ENCODE measurements around the gene LRATD1. TPM values are rescaled to one million over a fixed set of nuclear protein-coding genes. Genes with fewer than 3 reads are reported as not detected.
"Not testable (repeated sequence)": the region's sequence is repeated elsewhere in the genome, so short reads cannot be mapped to it uniquely, and the experiment has no call there.

The LRATD1 gene
- total RNA-seq, 1 experiment from 2014 or later, result not detected

DNA sequence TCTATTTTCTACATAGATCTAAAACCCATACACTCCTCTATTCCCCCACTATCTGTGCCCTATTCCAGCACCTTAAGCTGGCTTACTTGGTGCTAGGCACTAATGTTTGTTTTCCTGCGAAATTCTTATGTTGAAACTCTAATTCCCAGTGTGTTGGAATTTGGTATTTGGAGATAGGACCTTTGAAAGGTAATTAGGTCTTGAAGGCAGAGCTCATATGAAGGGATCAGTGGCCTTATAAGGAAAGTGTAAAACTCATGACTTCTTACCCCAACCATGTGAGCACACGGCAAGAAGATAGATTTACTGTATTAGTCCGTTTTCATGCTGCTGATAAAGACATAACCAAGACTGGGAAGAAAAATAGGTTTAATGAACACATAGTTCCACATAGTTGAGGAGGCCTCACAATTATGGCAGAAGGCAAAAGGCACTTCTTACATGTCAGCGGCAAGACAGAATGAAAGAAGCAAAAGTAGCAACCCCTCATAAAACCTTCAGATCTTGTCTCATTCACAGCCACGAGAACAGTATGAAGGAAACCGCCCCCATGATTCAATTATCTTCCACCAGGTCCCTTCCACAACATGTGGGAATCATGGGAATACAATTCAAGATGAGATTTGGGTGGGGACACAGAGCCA lies 10.5 kb upstream of the LRATD1 start:
- no TSS peak for BruUV-seq (replicated peaks)
- ChIA-PET CTCF (no interaction called here), POLR2A (ENCODE audit: low non-redundant PET) (no interaction called here)
- TF ChIP-seq, protein P1, sequence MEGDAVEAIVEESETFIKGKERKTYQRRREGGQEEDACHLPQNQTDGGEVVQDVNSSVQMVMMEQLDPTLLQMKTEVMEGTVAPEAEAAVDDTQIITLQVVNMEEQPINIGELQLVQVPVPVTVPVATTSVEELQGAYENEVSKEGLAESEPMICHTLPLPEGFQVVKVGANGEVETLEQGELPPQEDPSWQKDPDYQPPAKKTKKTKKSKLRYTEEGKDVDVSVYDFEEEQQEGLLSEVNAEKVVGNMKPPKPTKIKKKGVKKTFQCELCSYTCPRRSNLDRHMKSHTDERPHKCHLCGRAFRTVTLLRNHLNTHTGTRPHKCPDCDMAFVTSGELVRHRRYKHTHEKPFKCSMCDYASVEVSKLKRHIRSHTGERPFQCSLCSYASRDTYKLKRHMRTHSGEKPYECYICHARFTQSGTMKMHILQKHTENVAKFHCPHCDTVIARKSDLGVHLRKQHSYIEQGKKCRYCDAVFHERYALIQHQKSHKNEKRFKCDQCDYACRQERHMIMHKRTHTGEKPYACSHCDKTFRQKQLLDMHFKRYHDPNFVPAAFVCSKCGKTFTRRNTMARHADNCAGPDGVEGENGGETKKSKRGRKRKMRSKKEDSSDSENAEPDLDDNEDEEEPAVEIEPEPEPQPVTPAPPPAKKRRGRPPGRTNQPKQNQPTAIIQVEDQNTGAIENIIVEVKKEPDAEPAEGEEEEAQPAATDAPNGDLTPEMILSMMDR (conservative IDR thresholded peaks at IDR 0.05; ENCODE audit: low read depth, low read length), result no peak
- no peak for TF ChIP-seq EZH2 (IDR thresholded peaks at IDR 0.05; ENCODE audit: borderline replicate concordance, low read depth, low read length, poor library complexity, severe bottlenecking)
- H3K9me3 ChIP-seq (ENCODE audit: low read depth, low read length, poor library complexity, severe bottlenecking), result no peaks in the 10 kb centered on the region
- no peak overlapping the region for H3K4me3 ChIP-seq (ENCODE audit: low read depth, low read length, poor library complexity, severe bottlenecking)
- H3K36me3 ChIP-seq (ENCODE audit: insufficient read depth, low read length, poor library complexity, severe bottlenecking), result no peaks in the 10 kb centered on the region
- no peak overlapping the region for H3K27ac ChIP-seq (ENCODE audit: low read depth, low read length, poor library complexity, severe bottlenecking)
- H3K4me1 ChIP-seq (ENCODE audit: insufficient read depth, low read length, poor library complexity, severe bottlenecking), result no peaks in the 10 kb centered on the region
- intact Hi-C loops (cut with micrococcal nuclease; ENCODE audit: unreplicated experiment), result no loop called here
- H3K27me3 ChIP-seq (replicated peaks; ENCODE audit: insufficient read depth, low read depth, low read length, poor library complexity), result peaks cover 10% of the 10 kb centered on the region
- DNase-seq (ENCODE audit: low spot score), result no peak

DNA sequence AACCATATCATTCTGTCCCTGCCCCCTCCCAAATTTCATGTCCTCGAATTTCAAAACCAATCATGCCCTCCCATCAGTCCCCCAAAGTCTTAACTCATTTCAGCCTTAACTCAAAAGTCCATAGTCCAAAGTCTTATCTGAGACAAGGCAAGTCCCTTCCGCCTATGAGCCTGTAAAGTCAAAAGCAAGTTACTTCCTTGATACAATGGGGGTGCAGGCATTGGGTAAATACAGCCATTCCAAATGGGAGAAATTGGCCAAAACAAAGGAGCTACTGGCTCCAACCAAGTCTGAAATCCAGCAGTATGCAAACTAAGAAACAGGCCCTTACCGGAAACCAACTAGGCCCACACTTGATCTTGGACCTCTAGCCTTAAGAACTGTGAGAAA lies 10.0 kb upstream of the LRATD1 start:
- H3K4me3 ChIP-seq (ENCODE audit: low read depth, low read length, poor library complexity, severe bottlenecking); BruUV-seq (replicated peaks); CTCF ChIA-PET; H3K4me1 ChIP-seq (ENCODE audit: insufficient read depth, low read length, poor library complexity, severe bottlenecking); H3K27me3 ChIP-seq (replicated peaks; ENCODE audit: insufficient read depth, low read depth, low read length, poor library complexity); H3K36me3 ChIP-seq (ENCODE audit: insufficient read depth, low read length, poor library complexity, severe bottlenecking); H3K9me3 ChIP-seq (ENCODE audit: low read depth, low read length, poor library complexity, severe bottlenecking); POLR2A ChIA-PET (ENCODE audit: low non-redundant PET); intact Hi-C loops (cut with micrococcal nuclease; ENCODE audit: unreplicated experiment); DNase-seq (ENCODE audit: low spot score); H3K27ac ChIP-seq (ENCODE audit: low read depth, low read length, poor library complexity, severe bottlenecking): not testable (repeated sequence)

DNA sequence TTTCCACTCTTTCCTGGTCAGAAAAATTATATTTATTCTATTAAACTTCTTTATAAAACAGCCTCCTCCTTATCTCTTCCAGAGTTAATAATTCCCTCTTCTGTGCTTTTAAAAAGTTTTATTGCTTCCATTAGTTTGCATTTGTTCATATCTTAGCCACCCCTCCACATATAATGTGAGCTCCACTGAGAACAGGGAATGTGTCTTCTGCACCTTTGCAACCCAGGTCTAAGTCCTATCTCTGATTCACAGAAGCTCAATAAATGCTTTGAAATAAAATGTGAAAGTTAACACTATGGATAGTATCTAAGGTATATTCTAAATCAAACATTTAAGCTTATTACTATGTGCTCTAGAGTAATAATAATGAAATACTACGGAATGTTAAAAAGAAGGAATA lies 9.3 kb upstream of the LRATD1 start:
- TF ChIP-seq EZH2 (IDR thresholded peaks at IDR 0.05; ENCODE audit: borderline replicate concordance, low read depth, low read length, poor library complexity, severe bottlenecking), result no peak
- TF ChIP-seq, protein P1 (conservative IDR thresholded peaks at IDR 0.05; ENCODE audit: low read depth, low read length), result no peak
- Histone ChIP-seq H3K36me3 (ENCODE audit: insufficient read depth, low read length, poor library complexity, severe bottlenecking) (no peaks in the 10 kb centered on the region), H3K27ac (ENCODE audit: low read depth, low read length, poor library complexity, severe bottlenecking) (no peak overlapping the region), H3K4me1 (ENCODE audit: insufficient read depth, low read length, poor library complexity, severe bottlenecking) (no peaks in the 10 kb centered on the region), H3K4me3 (ENCODE audit: low read depth, low read length, poor library complexity, severe bottlenecking) (no peak overlapping the region), H3K9me3 (ENCODE audit: low read depth, low read length, poor library complexity, severe bottlenecking) (no peaks in the 10 kb centered on the region), H3K27me3 (replicated peaks; ENCODE audit: insufficient read depth, low read depth, low read length, poor library complexity) (peaks cover 13% of the 10 kb centered on the region)
- intact Hi-C loops (cut with micrococcal nuclease; ENCODE audit: unreplicated experiment), result no loop called here
- CTCF ChIA-PET, result no interaction called here
- POLR2A ChIA-PET (ENCODE audit: low non-redundant PET), result no interaction called here
- BruUV-seq (replicated peaks), result no TSS peak
- DNase-seq (ENCODE audit: low spot score), result no peak

DNA sequence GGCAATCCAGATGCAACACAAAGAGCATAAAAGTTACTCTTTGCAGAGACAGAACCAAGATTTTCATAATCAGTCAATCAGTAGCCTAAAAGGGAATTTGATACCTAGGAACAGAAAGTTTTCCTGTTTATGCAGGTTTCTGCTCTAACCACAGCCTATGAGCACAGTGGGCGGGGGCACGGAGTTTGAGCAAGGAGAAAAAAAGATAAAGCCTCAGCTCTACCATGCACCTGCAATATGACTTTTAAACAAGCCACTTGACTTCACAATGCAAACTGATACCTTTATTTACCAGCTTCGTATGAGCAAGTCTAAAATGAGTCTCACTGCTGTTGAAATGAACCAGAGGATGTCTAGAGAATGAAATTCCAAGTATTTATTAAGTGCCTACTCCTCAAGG lies 5.6 kb upstream of the LRATD1 start:
- H3K4me3 ChIP-seq (ENCODE audit: low read depth, low read length, poor library complexity, severe bottlenecking), result no peak overlapping the region
- H3K4me1 ChIP-seq (ENCODE audit: insufficient read depth, low read length, poor library complexity, severe bottlenecking), result no peaks in the 10 kb centered on the region
- TF ChIP-seq, protein P1 (conservative IDR thresholded peaks at IDR 0.05; ENCODE audit: low read depth, low read length), result no peak
- no peak for TF ChIP-seq EZH2 (IDR thresholded peaks at IDR 0.05; ENCODE audit: borderline replicate concordance, low read depth, low read length, poor library complexity, severe bottlenecking)
- ChIA-PET CTCF (no interaction called here), POLR2A (ENCODE audit: low non-redundant PET) (no interaction called here)
- no peaks in the 10 kb centered on the region for H3K9me3 ChIP-seq (ENCODE audit: low read depth, low read length, poor library complexity, severe bottlenecking)
- no TSS peak for BruUV-seq (replicated peaks)
- H3K27me3 ChIP-seq (replicated peaks; ENCODE audit: insufficient read depth, low read depth, low read length, poor library complexity), result peaks cover 48% of the 10 kb centered on the region
- no peak for DNase-seq (ENCODE audit: low spot score)
- intact Hi-C loops (cut with micrococcal nuclease; ENCODE audit: unreplicated experiment), result no loop called here
- no peak overlapping the region for H3K27ac ChIP-seq (ENCODE audit: low read depth, low read length, poor library complexity, severe bottlenecking)
- H3K36me3 ChIP-seq (ENCODE audit: insufficient read depth, low read length, poor library complexity, severe bottlenecking), result no peaks in the 10 kb centered on the region

Data from A673 (cell line).